GM13977 (cell line): ENCODE results near the gene LPP.

Experiments
- DNase-seq: peaks from one replicate; pipeline ENCODE4 v3.0.0; 2012; ENCODE audit warnings: low spot score
- CTCF ChIP-seq: IDR thresholded peaks from 2 replicates; pipeline ENCODE4 v1.5.1; 2012; ENCODE audit warnings: mild to moderate bottlenecking, control low read depth; ENCODE audit not compliant: insufficient read depth; ENCODE audit errors: extremely low read depth, missing control alignments
- in situ Hi-C: fragments of 300-500 bp; cut with MboI; formaldehyde crosslinking; loops from one replicate; pipeline ENCODE4 v1.12.0; 2022; ENCODE audit warnings: low sequenced_read_pairs, low pct_unique_long_range_greater_than_20kb, mixed read lengths, inconsistent platforms; ENCODE audit not compliant: unreplicated experiment

Gene LPP

GRCh38 chr3:188305220-188305619 lies 151.3 kb downstream of the LPP start:
- no peak for DNase-seq
- in situ Hi-C loops: no loop called here

GRCh38 chr3:188306435-188307005 lies 152.6 kb downstream of the LPP start:
- in situ Hi-C loops: no loop called here
- no peak for DNase-seq
- TF ChIP-seq CTCF: no peak

More at GRCh38 chr3:188305220-188305619, 151.3 kb downstream of the LPP start:
- TF ChIP-seq CTCF: no peak

GRCh38 chr3:188309437-188310269 lies 155.7 kb downstream of the LPP start:
- DNase-seq: peak; percentile 50
- TF ChIP-seq CTCF: no peak
- in situ Hi-C loops: no loop called here

GRCh38 chr3:188310270-188310710 lies 156.3 kb downstream of the LPP start:
- in situ Hi-C loops: no loop called here
- no peak for TF ChIP-seq CTCF
- DNase-seq: no peak

- no peak for TF ChIP-seq CTCF
- no peak for DNase-seq
- in situ Hi-C loops: no loop called here
Observed at GRCh38 chr3:188315553-188315952, 161.6 kb downstream of the LPP start.

- TF ChIP-seq CTCF: no peak
- no peak for DNase-seq
- in situ Hi-C loops: no loop called here
Observed at GRCh38 chr3:188316021-188316722, 162.2 kb downstream of the LPP start.
